Neural cell (in vitro differentiated cells): ENCODE data around the gene BUD31.

Source experiments
- CTCF ChIP-seq: fragments of 450-650 bp; IDR thresholded peaks from 2 replicates; pipeline ENCODE4 v1.5.1; 2014; ENCODE audit warnings: antibody characterized with exemption, mild to moderate bottlenecking, moderate library complexity; ENCODE audit not compliant: poor library complexity, severe bottlenecking
- EP300 ChIP-seq: fragments of 450-650 bp; conservative IDR thresholded peaks from 2 replicates; pipeline ENCODE4 v1.6.1; 2014; ENCODE audit warnings: antibody characterized with exemption, mild to moderate bottlenecking, moderate library complexity; ENCODE audit not compliant: poor library complexity, severe bottlenecking
- POLR2AphosphoS5 ChIP-seq: IDR thresholded peaks from 2 replicates; pipeline ENCODE4 v1.6.1; 2012
- REST ChIP-seq: IDR thresholded peaks from 2 replicates; pipeline ENCODE4 v1.6.1; 2012; ENCODE audit warnings: borderline replicate concordance

GRCh38 chr7:99409192-99409572, 413 bp downstream of the BUD31 start:
- TF ChIP-seq CTCF (no peak), POLR2AphosphoS5 (no peak), EP300 (no peak), REST (no peak)
